Inferior parietal cortex (tissue), 1 donor: ENCODE measurements around the gene GINS3.

Experiments
- DNase-seq: peaks from one replicate; pipeline ENCODE4 v3.0.0-alpha.2; 2016; ENCODE audit errors: extremely low spot score

Gene GINS3

DNA sequence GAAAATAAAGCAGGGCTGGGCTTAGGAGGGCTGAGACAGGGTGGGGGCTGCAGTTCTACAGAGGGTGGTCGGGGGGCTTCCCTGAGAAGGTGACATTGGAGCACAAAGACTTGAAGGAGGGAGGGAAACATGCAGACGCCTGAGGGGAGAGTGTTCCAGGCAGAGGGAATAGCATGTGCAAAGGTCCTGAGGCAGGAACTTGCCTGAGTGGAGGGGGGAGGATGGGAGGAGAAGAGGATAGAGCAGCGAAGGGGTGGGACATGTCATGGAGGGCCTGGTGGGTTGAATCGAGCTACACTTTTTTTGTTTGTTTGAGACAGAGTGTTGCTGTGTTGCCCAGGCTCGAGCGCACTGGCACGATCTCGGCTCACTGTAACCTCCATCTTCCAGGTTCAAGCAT, 33.0 kb downstream of the GINS3 start:
- DNase-seq = no peak

DNA sequence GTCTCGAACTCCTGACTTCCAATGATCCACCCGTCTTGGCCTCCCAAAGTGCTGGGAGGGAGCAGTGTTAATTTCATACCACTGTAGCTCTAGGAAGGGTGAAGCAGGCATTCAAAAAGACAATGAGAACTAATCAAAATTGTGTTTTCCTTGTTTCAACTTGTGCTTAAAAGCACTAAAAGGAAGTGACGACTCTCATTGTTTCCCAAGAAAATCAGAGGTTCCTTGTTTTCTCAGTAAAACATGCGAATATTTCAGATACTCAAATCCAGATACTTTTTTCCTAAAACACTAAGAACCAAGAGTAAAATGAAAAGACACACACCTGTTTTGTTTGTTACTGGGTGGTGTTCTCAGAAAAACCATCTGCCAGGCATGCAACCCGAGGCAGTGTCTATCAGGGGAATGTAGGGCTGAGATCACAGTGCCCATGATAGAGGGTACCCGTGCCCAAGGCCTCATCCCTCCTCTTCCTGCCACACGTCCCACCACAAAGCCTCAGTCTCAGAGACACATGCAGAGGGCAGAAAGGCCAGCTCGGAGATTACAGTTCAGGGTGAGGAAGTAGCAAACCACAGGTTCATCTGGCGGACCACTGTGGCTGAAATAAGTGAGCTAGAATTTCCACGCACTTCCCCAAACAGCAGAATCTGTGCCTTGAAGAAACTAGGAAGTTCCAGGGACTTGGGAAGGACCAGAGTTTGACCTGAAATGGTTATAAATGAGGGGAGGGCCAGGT, 33.7 kb downstream of the GINS3 start:
- DNase-seq = no peak

DNA sequence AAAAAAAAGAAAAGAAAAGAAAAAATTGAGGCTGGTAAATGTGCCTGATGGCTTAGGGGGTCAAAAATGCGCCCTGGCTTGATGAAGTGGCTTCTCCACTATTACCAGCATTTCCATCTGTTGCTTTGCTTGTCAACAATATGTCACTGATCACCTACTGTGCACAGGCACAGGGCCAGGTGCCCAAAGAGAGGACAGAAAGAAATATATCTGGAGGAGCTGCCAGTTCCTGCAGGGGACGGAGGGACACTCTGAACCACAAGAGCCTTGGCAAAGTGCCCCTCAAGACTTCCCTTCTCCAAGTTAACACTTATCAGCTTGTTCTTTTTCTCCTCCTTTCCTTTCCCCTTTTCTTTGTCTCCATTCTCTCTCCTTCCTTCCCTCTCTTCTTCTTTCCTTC, 34.7 kb downstream of the GINS3 start:
- no peak for DNase-seq

DNA sequence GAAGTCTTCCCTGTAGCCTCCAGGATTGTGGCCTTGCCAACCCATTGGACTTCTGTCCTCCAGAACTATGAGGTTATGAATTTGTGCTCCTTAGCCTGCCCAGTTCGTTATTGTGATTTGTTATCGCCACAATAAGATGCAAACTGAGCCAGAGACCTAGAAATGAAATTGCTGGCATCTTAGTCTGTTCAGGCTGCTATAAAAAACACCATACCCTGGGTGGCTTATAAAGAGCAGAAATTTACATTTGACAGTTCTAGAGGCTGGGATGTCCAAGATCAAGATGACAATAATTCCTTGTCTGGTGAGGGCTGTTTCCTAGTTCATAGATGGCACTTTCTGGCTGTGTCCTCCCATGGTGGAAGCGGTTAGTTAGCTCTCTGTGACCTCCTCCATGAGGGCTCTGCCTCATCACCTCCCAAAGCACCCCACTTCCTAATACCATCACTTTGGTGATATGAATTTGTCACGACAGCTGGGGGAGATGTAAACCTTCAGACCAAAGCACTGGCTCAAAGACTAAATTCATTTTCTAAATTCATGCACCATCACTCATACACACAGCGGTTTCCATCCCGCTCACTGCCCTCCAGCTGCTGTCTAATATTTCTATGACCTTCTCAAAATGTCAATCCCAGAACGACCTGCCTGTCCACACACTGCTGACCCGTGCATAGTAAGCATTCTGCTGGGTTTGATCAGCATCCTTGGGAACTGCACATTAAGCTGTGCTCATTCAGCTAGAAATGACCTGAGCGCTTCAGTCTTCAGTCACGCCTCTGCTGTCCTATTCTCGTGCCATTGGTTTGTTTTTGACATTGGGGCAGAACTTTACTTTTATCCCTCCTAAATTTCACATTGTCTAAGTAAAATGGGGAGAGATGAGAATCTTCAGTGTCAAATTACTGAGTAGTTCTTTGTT, 36.6 kb downstream of the GINS3 start:
- no peak for DNase-seq

DNA sequence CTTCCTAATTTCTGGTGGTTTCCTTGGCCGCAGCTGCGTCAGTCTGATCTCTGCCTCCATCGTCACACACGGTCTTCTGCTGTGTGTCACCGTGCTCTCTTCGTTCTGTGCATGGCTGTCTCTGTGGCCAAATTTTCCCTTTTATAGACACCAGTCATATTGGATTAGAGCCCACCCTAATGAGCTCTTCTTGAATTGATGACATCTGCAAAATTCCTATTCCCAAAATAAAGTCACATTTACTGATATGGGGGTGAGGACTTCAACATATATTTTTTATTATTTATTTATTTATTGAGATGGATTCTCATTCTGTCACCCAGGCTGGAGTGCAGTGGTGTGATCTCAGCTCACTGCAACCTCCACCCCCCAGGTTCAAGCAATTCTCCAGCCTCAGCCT, 38.4 kb downstream of the GINS3 start:
- no peak for DNase-seq

DNA sequence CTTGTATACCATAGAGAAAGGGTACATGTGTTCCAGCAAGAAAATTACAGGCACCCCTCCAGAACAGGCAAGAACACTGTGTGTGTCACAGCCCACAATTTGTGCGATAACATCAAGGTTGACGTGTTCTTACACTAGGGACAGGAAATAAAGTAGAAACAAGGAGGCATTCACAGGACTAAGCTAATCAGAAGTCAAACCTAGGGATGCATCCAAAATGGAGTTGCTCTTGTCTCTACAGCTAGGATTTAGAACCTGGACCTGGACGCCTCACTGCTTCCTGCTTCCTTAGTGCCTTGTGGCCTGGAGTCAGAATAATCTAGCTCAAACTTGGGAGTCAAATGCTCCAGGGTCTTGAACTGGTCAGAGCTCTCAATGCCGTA, 41.3 kb downstream of the GINS3 start:
- DNase-seq = no peak

DNA sequence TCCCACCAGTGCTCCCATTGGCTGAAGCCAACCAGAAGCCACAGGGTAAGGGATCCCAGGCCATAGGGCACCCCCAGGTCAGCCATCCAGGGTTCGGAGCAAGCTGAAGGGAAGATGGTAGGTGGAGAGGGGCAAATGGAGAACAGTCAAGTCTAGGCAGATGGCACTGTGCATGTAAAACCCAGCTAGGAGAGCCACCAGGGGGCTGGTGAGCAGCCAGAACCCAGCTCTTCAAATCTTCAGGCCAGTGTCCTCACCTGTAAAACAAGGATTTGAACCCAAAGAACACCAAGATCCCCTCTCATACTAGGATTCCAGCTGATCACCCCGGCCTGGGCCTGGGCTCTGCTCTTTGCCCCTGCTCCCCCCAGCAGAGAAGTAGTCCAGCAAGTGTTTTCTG, 43.5 kb downstream of the GINS3 start:
- no peak for DNase-seq

DNA sequence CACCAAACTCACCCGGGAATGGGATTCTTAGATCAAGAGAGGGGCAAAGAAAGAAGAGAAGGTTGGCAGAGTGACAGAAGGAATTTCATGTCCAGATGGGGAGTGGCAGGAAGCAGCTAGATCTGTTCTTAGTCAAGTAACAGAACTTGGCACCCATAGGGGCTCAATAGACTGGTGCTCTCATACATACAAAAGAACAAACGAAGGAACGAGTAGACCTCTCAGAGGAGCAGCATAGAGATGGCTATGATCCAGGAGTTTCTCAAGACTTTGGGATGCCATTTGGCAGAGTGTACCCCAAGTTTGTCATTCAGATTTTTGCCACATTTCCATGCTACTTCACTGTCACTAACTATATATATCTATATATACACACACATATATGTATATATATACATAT, 47.9 kb downstream of the GINS3 start:
- no peak for DNase-seq

DNA sequence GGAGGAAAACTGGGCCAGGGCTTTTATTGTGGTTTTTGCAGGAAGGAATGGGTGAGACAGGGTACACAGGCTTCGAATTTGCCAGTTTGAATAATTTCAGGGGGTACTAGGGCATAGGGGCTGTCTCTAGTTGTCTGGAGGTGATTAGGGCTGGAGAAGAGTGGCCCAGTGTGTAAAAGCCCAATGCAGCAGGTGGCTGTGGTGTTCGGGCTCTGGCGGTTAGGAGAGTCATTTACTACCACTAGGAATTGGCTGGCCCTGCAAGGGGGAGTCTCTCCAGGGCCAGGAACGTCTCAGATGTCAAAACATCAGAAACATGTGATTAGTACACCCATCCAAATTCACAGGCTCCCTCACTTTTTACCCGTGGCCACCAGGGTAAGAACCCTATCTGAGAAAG, 50.3 kb downstream of the GINS3 start:
- DNase-seq = no peak

DNA sequence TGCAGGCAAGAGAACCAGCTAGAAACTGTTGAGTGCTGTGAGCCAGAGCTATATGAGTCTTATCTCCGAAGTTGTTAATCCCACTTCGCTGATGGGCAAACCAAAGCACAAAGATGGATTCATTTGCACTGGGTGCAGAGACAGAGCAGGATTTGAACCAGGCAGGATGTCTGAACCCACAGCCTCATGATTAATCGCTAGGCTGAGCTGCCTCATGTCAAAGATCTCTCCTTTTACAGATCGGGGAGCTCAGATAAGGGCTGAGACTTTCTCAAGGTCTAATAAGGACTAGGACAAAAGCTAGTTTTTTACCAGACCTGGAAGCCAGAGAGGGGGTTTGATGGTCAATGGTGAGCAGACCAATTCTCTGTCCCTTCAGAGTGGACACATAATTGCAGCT, 51.5 kb downstream of the GINS3 start:
- DNase-seq = no peak

DNA sequence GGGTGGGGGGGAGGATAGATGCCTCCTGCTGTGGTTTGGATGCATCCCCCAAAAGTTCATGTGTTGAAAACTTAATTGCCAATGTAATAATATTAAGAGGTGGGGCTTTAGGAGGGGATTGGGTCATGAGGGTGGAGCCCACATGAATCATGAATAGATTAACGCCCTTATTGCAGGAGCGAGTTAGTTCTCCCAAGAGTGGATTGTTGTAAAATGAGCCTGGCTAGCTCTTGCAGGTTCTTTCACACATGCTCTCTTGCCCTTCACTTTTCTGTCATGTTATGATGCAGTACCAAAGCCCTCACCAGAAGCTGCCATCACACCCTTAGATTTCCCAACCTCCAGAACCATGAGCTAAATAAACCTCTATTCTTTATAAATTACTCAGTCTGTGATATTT, 52.0 kb downstream of the GINS3 start:
- DNase-seq = no peak

DNA sequence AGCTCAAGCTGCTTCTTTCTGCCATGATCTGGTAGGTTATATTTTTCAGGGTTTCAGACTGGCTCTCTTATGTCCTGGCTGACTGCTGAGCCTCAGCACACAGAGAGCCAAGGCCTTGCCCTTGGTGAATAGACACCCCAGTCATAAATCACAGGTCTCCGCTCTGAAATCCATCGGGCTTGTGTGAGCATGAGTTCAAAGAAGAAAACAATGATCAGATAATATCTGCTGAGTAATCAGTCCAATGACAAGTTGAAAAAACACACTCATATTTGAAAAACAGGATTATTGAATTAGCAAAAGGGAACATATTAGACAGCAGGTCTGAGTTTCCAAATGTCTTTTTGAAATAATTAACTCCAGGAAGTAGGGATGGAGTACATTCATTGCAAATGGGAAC, 56.6 kb downstream of the GINS3 start:
- no peak for DNase-seq

DNA sequence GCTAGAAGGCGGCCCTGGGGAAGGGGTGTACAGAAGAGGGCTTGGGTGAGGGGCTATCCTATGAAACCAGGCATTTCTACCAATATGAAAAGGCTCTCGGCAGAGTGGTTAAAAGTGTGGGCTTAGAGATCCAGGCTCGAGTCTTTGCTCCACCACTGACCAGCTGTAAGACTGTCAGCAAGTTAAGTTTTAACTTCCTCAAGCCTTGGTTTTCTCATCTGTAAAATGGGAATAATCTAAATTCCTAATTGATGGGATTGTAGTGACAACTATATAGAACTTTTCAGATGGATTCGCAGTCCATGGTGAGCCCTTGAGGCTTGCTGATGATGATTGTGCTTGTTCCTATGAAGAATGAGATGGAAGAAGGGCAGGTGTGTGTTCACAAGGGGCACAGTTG, 57.0 kb downstream of the GINS3 start:
- no peak for DNase-seq

DNA sequence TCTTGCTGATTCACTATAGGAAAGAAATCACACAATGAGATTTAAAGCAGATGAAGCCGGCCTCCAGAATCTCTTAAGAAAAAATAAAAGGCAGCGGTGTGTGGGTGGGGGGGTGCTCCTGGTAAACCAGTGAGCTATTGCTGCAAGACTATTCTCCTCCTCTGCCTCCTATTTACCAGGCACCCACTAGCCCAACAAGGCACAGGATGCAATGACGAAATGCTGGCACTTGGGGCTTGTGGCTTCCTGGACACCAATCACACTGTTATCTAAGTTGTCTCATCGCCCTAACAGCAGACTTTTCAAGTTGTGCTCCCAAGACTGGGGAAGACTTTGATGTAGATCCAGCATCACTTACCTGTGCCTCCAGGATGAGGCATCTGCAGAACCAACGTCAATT, 57.5 kb downstream of the GINS3 start:
- no peak for DNase-seq

DNA sequence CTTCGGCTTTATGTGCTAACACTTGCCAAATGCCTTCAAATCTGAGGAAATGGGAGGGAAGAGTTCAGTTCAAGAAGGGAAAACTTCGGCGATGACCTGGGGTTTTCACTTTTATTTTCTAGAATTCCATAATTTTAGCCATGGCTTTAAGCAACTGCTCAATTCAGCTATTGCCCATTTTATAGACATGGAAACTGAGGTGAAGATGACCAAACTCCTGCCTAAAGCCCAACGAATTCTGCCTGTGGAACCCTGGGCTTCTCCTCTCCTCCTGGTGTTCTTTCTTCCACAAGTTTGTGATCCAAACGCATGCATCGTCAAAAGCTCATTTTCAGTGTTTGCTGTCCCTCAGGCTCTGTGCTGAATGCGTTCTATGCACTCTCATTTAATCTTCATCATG, 58.3 kb downstream of the GINS3 start:
- DNase-seq = no peak

DNA sequence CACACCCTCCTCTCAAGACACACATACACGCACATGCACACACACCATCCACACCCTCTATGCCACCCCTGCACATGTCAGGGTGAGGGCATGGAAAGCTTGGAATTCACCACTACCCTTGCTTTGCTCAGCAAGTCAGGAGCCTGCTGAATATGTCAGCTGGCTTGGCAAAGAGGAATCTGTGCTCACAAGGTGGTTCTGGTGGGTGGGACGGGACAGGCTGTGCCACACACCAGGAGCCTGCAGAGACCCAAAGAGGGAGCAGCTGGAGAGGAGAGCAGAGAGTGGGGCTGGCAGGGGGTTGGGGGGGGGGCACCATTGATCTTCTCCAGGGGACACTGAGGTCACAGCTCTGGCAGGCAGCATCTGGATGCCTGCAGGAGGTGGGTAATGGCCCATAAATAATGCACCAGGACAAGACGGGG, 59.0 kb downstream of the GINS3 start:
- DNase-seq = no peak

DNA sequence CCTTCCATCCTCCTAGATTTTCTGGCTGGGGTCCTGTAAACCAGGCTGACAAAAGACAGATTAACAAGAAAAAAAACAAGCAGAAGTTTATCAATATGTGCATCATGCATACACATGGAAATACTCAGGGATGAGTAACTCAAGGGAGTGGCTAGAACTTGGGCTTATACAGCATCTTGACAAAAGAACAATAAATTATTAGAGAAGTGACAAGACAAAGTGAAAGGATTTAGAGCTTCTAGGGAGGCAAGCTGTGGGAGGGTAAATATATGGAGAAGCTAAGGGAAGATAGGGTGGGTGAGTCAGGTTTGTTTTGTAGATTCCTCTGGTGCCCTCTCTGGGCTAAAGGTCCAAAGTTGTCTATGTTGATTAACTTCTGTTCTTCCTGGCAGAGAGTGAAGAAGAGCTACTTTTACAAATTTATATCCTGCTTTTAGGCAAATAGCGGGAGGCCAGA, 59.7 kb downstream of the GINS3 start:
- DNase-seq = no peak

DNA sequence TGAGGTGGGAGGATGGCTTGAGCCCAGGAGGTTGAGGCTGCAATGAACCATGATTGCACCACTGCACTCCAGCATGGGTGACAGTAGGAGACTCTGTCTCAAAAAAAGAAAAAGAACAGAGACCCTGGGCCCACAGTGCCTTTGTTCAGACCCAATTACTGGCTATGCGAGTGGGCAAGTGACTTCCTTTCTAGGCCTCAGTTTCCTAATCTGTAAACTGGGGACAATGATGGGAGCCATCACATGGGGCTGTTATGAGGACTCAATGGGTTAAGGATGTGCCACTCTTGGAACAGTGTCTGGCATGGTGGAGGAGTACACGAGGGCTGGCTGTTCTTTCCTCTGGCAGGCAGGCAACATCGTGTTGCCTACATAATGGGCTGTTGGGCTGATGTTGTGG, 60.4 kb downstream of the GINS3 start:
- no peak for DNase-seq

DNA sequence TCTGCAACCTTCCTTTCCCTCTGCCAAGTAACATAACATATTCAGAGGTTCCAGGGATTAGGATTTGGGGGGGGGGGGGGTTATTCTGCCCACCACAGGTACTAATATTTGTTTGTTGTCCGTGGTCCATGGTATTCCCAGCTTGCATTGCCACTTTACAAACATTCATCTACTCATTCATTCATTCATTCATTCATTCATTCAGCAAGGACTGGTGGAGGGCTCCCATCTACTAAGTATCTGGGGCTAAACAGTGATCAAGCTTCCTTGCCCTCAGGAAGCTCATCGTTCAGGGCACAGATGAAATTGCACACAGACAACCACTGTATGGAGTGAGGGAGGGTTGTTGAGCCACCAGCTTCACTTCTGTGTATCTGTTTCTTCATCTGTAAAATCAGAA, 61.9 kb downstream of the GINS3 start:
- DNase-seq = no peak

DNA sequence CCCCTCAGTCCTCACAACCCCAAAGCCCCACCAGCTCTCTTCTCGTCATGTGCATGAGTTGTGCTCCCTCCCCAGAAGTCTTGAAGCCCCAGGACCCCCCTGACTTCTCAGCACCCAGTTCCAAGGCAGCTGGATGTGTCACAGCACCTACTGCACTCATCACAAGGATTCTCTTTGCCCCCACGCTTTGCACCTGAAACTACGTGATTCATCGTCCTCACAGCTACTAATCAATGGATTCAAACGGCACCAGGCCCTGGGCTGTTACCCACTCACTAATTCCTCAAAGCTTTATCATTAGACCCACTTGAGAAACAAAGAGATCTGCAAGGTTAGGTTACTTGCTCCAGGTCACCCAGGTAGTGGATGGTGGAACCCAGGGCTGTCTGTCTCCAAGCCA, 62.6 kb downstream of the GINS3 start:
- no peak for DNase-seq
